Fibroblast of villous mesenchyme (primary cell): ENCODE data around the gene IGLL1. TPM values are rescaled to one million over a fixed set of nuclear protein-coding genes. Genes with fewer than 3 reads are reported as not detected.
"Not testable (repeated sequence)": the region's sequence is repeated elsewhere in the genome, so short reads cannot be mapped to it uniquely, and the experiment has no call there.

ENCODE experiments used
- DNase-seq: peaks from one replicate; pipeline ENCODE4 v3.0.0-alpha.2; 2010; ENCODE audit warnings: low read depth
- H3K4me3 ChIP-seq: 2 replicates; pipeline ENCODE4 v1.5.1; 2011; ENCODE audit warnings: low read depth, mild to moderate bottlenecking, low read length
- total RNA-seq: library from RNA; depleted of rRNA; stranded (reverse); fragments of >200 nt; gene quantifications from 2 replicates; pipeline ENCODE4 v1.2.3, GENCODE V29; 2012
- TF ChIP-seq, protein P1 (sequence below): IDR thresholded peaks from 2 replicates; pipeline ENCODE4 v1.5.1; 2012; ENCODE audit warnings: low read depth, mild to moderate bottlenecking, low read length; ENCODE audit not compliant: insufficient read depth

IGLL1 gene
- total RNA-seq, 1 donor: not detected

- no peak for DNase-seq
- TF ChIP-seq, protein P1, sequence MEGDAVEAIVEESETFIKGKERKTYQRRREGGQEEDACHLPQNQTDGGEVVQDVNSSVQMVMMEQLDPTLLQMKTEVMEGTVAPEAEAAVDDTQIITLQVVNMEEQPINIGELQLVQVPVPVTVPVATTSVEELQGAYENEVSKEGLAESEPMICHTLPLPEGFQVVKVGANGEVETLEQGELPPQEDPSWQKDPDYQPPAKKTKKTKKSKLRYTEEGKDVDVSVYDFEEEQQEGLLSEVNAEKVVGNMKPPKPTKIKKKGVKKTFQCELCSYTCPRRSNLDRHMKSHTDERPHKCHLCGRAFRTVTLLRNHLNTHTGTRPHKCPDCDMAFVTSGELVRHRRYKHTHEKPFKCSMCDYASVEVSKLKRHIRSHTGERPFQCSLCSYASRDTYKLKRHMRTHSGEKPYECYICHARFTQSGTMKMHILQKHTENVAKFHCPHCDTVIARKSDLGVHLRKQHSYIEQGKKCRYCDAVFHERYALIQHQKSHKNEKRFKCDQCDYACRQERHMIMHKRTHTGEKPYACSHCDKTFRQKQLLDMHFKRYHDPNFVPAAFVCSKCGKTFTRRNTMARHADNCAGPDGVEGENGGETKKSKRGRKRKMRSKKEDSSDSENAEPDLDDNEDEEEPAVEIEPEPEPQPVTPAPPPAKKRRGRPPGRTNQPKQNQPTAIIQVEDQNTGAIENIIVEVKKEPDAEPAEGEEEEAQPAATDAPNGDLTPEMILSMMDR: no peak
- H3K4me3 ChIP-seq: no peak overlapping the region
Observed at GRCh38 chr22:23550049-23550650, 29.9 kb downstream of the IGLL1 start.

- no peak overlapping the region for H3K4me3 ChIP-seq
- TF ChIP-seq, protein P1: no peak
- DNase-seq: no peak
Observed at GRCh38 chr22:23549198-23549595, 30.9 kb downstream of the IGLL1 start.

GRCh38 chr22:23548501-23549197 lies 31.4 kb downstream of the IGLL1 start:
- no peak for DNase-seq
- H3K4me3 ChIP-seq: no peak overlapping the region
- TF ChIP-seq, protein P1: no peak

GRCh38 chr22:23547818-23548500 lies 32.1 kb downstream of the IGLL1 start:
- H3K4me3 ChIP-seq: no peak overlapping the region
- no peak for DNase-seq
- TF ChIP-seq, protein P1: no peak

GRCh38 chr22:23547382-23547781 lies 32.7 kb downstream of the IGLL1 start:
- H3K4me3 ChIP-seq, DNase-seq: not testable (repeated sequence)

GRCh38 chr22:23544852-23545251 lies 35.2 kb downstream of the IGLL1 start:
- H3K4me3 ChIP-seq: no peak overlapping the region
- TF ChIP-seq, protein P1: no peak
- no peak for DNase-seq

DNA sequence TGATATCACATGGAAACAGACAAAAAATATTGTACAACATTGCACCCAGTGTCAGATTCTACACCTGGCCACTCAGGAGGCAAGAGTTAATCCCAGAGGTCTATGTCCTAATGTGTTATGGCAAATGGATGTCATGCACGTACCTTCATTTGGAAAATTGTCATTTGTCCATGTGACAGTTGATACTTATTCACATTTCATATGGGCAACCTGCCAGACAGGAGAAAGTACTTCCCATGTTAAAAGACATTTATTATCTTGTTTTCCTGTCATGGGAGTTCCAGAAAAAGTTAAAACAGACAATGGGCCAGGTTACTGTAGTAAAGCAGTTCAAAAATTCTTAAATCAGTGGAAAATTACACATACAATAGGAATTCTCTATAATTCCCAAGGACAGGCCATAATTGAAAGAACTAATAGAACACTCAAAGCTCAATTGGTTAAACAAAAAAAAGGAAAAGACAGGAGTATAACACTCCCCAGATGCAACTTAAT lies 36.5 kb downstream of the IGLL1 start:
- not testable (repeated sequence) for H3K4me3 ChIP-seq, DNase-seq
